Liver (tissue), 9 donors: ENCODE data around the gene RNF168. TPM values are rescaled to one million over a fixed set of nuclear protein-coding genes. Genes with fewer than 3 reads are reported as not detected.

Experiments used
- DNase-seq: peaks from one replicate; pipeline ENCODE4 v3.0.0-alpha.2; 2017; ENCODE audit warnings: low spot score
- H3K27ac ChIP-seq, 2 donors: one replicate each; pipeline ENCODE4 v1.7.0; 2013; ENCODE audit warnings: inconsistent platforms in 2 of 2, low read length in 2 of 2, control low read depth in 1 of 2, low read depth in 1 of 2, mild to moderate bottlenecking in 1 of 2
- H3K27me3 ChIP-seq, 4 donors: one replicate each; pipeline versions ENCODE4 v1.6.1 to v1.7.0; 2013; ENCODE audit warnings: low read length in 3 of 4, inconsistent platforms in 1 of 4, mild to moderate bottlenecking in 1 of 4, moderate library complexity in 1 of 4; ENCODE audit not compliant: control insufficient read depth in 4 of 4, insufficient read depth in 4 of 4
- H3K36me3 ChIP-seq, 4 donors: one replicate each; pipeline versions ENCODE4 v1.6.1 to v1.7.0; 2013; ENCODE audit warnings: low read length in 3 of 4, mild to moderate bottlenecking in 3 of 4, low read depth in 1 of 4, moderate library complexity in 1 of 4; ENCODE audit not compliant: control insufficient read depth in 4 of 4, insufficient read depth in 3 of 4
- H3K4me1 ChIP-seq, 4 donors: one replicate each; pipeline versions ENCODE4 v1.6.1 to v1.7.0; 2013; ENCODE audit warnings: low read length in 3 of 4, mild to moderate bottlenecking in 3 of 4, moderate library complexity in 1 of 4; ENCODE audit not compliant: control insufficient read depth in 4 of 4, insufficient read depth in 4 of 4
- H3K4me3 ChIP-seq, 3 donors: one replicate each; pipeline versions ENCODE4 v1.6.1 to v1.7.0; 2013; ENCODE audit warnings: low read length in 3 of 3, control low read depth in 1 of 3, low read depth in 1 of 3, mild to moderate bottlenecking in 1 of 3
- H3K9ac ChIP-seq, 2 donors: one replicate each; pipeline ENCODE4 v1.7.0; 2013; ENCODE audit warnings: low read length in 2 of 2, mild to moderate bottlenecking in 2 of 2, moderate library complexity in 2 of 2, control low read depth in 1 of 2, low read depth in 1 of 2
- H3K9me3 ChIP-seq, 4 donors: one replicate each; pipeline versions ENCODE4 v1.6.1 to v1.7.0; 2013; ENCODE audit warnings: low read length in 3 of 4; ENCODE audit not compliant: control insufficient read depth in 4 of 4
- EGR1 ChIP-seq, 2 donors: IDR thresholded peaks; 2 replicates each; pipeline ENCODE4 v1.6.1; 2016 to 2018; ENCODE audit warnings: antibody characterized with exemption in 2 of 2, low read depth in 2 of 2
- JUND ChIP-seq, 2 donors: IDR thresholded peaks; 2 replicates each; pipeline ENCODE4 v1.6.1; 2016; ENCODE audit warnings: antibody characterized with exemption in 2 of 2
- NR2F2 ChIP-seq: IDR thresholded peaks from 2 replicates; pipeline ENCODE4 v1.6.1; 2016; ENCODE audit warnings: antibody characterized with exemption
- RAD21 ChIP-seq, 2 donors: IDR thresholded peaks; 2 replicates each; pipeline ENCODE4 v1.6.1; 2016; ENCODE audit warnings: antibody characterized with exemption in 2 of 2, mild to moderate bottlenecking in 2 of 2
- YY1 ChIP-seq: IDR thresholded peaks from 2 replicates; pipeline ENCODE4 v1.6.1; 2016; ENCODE audit warnings: antibody characterized with exemption, mild to moderate bottlenecking
- WGBS: extraction: QIAGEN DNeasy Blood & Tissue Kit; methylation state at CpG from one replicate; pipeline ENCODE4 v1.1.7; 2013; 5-methylcytosine and 5-hydroxymethylcytosine counted together
- polyA plus RNA-seq, 2 donors: library from polyadenylated mRNA; stranded (reverse) in 1 of 2; unstranded in 1 of 2; fragments of 200-250 nt in 1 of 2; fragments of >200 nt in 1 of 2; fragmentation: Nextera tagmentation in 1 of 2; extraction: Ambion mirVana in 1 of 2; gene quantifications; one replicate each; pipeline versions ENCODE4 v1.2.1 to v1.2.3, GENCODE V29; 2013 to 2015
- total RNA-seq, 2 donors: library from RNA; depleted of rRNA; stranded (reverse); fragments of >200 nt; gene quantifications; one replicate each; pipeline ENCODE4 v1.2.3, GENCODE V29; 2014
- TF ChIP-seq, protein P1 (sequence below): IDR thresholded peaks from 2 replicates; pipeline ENCODE4 v1.6.1; 2016; ENCODE audit warnings: antibody characterized with exemption
- TF ChIP-seq, protein P2 (sequence below): fragments of 150-350 bp; IDR thresholded peaks from 2 replicates; pipeline ENCODE4 v1.5.1; 2017; ENCODE audit warnings: improper control_type of control experiment, low read depth, low read length; ENCODE audit not compliant: missing input control
- TF ChIP-seq, protein P3 (sequence below): IDR thresholded peaks from 2 replicates; pipeline ENCODE4 v1.6.1; 2016; ENCODE audit warnings: antibody characterized with exemption, mild to moderate bottlenecking
- TF ChIP-seq, protein P4 (sequence below): IDR thresholded peaks from 2 replicates; pipeline ENCODE4 v1.6.1; 2016; ENCODE audit warnings: antibody characterized with exemption
- donor health status: healthy.
- donor health status: healthy.
- donor health status: healthy.
- donor health status: healthy.
- donor health status: healthy.

The RNF168 gene
- total and polyA plus RNA-seq, 4 donors, result 3.4 to 10.0 (median 7.3) TPM

DNA sequence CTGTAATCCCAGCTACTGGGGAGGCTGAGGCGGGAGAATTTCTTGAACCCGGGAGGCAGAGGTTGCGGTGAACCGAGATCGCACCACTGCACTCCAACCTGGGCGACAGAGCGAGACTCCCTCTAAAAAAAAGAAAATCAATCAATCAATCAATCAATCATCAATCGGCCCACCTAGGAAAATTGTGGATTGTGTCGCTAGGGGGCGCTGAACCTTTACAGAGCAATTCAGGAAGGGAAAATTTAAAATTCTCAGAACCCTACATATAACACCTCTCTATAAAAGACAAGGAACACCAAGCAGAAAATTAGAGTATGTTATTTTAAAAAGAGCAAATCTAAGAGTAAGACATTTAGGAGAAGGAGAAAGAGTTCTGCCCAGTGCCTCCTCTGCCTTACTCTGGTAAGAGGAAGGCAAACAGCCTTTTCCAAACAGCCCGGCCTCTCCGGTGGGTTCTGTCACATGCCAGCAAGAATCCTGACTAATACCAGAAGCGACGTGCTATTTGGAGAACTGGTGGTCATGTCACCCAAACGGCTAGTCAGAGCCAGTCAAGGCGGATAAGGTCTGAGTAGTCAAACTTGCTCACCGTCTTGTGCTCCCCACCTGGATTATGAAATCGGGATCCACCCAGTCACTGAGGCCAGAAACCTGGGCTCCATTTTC, 33.9 kb upstream of the RNF168 start:
- Histone ChIP-seq H3K27ac (no peak overlapping the region), H3K27me3 (no peaks in the 10 kb centered on the region), H3K9me3 (no peaks in the 10 kb centered on the region), H3K9ac (no peak overlapping the region), H3K36me3 (no peaks in the 10 kb centered on the region), H3K4me1 (no peaks in the 10 kb centered on the region), H3K4me3 (no peak overlapping the region)
- DNase-seq, result peak; percentile 68
- TF ChIP-seq, protein P1, sequence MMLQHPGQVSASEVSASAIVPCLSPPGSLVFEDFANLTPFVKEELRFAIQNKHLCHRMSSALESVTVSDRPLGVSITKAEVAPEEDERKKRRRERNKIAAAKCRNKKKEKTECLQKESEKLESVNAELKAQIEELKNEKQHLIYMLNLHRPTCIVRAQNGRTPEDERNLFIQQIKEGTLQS, result no peak
- peak; percentile 72 to 76 for TF ChIP-seq RAD21 (IDR thresholded peaks at IDR 0.05)
- TF ChIP-seq, protein P2, sequence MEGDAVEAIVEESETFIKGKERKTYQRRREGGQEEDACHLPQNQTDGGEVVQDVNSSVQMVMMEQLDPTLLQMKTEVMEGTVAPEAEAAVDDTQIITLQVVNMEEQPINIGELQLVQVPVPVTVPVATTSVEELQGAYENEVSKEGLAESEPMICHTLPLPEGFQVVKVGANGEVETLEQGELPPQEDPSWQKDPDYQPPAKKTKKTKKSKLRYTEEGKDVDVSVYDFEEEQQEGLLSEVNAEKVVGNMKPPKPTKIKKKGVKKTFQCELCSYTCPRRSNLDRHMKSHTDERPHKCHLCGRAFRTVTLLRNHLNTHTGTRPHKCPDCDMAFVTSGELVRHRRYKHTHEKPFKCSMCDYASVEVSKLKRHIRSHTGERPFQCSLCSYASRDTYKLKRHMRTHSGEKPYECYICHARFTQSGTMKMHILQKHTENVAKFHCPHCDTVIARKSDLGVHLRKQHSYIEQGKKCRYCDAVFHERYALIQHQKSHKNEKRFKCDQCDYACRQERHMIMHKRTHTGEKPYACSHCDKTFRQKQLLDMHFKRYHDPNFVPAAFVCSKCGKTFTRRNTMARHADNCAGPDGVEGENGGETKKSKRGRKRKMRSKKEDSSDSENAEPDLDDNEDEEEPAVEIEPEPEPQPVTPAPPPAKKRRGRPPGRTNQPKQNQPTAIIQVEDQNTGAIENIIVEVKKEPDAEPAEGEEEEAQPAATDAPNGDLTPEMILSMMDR, result peak; percentile 72
- 37% methylated on average over 18 of the region's 18 CpGs for WGBS

DNA sequence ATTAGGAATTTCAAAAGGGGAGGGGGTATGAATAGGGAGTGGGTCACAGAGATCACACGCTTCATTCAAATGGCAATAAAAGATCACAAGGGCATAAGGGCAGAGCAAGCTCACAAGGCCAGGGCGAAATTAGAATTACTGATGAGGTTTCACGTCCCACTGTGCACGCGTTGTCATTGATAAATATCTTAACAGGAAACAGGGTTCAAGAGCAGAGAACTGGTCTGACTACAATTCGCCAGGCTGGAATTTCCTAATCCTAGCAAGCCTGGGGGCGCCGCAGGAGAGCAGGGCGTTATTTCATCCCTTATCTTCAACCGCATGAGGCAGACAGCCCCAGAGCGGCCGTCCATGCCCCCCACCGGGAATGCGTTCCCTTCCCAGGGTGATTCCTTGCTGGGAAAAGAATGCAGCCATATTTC, 29.7 kb upstream of the RNF168 start:
- no peak for DNase-seq
- no peaks in the 10 kb centered on the region for H3K27me3 ChIP-seq

More for the DNA sequence above, 29.7 kb upstream of the RNF168 start:
- Histone ChIP-seq H3K27ac (no peak overlapping the region), H3K9me3 (peaks cover 0 to 3% (median under 1%) of the 10 kb centered on the region in 4 donors), H3K4me3 (no peak overlapping the region), H3K9ac (no peak overlapping the region), H3K4me1 (peaks cover 0 to 5% (median under 1%) of the 10 kb centered on the region in 4 donors), H3K36me3 (no peaks in the 10 kb centered on the region)
- TF ChIP-seq NR2F2 (no peak), EGR1 (IDR thresholded peaks at IDR 0.05; ENCODE audit: low read depth in 2 of 2) (no peak), YY1 (no peak), JUND (IDR thresholded peaks at IDR 0.05) (no peak)
- TF ChIP-seq, protein P3, sequence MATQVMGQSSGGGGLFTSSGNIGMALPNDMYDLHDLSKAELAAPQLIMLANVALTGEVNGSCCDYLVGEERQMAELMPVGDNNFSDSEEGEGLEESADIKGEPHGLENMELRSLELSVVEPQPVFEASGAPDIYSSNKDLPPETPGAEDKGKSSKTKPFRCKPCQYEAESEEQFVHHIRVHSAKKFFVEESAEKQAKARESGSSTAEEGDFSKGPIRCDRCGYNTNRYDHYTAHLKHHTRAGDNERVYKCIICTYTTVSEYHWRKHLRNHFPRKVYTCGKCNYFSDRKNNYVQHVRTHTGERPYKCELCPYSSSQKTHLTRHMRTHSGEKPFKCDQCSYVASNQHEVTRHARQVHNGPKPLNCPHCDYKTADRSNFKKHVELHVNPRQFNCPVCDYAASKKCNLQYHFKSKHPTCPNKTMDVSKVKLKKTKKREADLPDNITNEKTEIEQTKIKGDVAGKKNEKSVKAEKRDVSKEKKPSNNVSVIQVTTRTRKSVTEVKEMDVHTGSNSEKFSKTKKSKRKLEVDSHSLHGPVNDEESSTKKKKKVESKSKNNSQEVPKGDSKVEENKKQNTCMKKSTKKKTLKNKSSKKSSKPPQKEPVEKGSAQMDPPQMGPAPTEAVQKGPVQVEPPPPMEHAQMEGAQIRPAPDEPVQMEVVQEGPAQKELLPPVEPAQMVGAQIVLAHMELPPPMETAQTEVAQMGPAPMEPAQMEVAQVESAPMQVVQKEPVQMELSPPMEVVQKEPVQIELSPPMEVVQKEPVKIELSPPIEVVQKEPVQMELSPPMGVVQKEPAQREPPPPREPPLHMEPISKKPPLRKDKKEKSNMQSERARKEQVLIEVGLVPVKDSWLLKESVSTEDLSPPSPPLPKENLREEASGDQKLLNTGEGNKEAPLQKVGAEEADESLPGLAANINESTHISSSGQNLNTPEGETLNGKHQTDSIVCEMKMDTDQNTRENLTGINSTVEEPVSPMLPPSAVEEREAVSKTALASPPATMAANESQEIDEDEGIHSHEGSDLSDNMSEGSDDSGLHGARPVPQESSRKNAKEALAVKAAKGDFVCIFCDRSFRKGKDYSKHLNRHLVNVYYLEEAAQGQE, result no peak
- TF ChIP-seq, protein P2, result no peak
- TF ChIP-seq, protein P4, sequence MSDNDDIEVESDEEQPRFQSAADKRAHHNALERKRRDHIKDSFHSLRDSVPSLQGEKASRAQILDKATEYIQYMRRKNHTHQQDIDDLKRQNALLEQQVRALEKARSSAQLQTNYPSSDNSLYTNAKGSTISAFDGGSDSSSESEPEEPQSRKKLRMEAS, result no peak
- WGBS, result 60% methylated on average over 14 of the region's 14 CpGs
